ENCODE data around the gene APOM.

The APOM gene

DNA sequence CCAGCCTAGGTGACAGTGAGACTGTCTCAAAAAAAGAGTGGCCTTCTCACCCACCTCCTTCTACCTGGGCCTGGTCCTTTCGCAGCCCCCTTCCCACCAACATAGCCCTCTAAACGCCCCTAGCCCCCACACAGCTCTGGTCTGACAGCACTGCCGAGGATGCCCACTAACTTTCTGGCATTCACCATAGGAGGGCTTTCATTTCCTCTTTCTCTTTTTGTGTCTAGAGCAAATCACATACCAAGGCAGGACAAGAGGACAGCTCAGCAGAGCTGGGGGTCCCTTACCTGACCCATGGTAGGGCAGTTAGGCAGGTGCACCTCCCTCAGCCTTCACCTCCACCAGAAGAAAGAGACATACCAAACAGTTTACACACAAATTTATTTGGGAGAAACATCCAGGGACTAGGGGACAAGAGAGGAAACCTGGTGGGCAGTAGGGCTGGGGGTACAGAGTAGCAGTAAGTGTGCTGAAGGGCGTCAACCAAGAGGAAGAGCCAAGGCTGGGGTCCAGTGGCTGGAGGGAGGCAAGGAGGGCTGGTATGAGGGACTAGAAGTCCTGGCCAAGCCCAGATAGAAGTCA lies 20.7 kb downstream of the APOM start:
- in situ Hi-C loops (cut with HindIII; ENCODE audit: low sequenced_read_pairs): no loop called here

DNA sequence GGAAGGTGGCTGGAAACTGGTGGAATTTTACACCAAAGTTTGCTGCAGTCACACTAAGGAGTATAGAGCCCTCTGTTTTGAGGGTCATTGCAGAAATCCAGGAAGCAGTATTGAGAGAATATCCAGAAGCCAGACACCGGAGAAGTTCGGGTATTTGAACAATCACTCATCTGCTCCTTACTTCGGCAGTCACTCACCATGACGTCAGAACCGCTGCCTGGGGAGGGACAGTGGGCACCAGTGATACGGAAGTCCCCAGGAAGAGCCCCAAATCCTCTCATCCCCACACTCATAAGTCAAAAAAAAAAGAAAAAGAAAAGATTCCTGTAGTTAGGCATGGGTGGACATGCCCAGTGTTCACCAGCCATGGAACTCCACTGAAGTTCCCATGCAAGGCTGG lies 21.2 kb downstream of the APOM start:
- in situ Hi-C loops (cut with HindIII; ENCODE audit: low sequenced_read_pairs): no loop called here

DNA sequence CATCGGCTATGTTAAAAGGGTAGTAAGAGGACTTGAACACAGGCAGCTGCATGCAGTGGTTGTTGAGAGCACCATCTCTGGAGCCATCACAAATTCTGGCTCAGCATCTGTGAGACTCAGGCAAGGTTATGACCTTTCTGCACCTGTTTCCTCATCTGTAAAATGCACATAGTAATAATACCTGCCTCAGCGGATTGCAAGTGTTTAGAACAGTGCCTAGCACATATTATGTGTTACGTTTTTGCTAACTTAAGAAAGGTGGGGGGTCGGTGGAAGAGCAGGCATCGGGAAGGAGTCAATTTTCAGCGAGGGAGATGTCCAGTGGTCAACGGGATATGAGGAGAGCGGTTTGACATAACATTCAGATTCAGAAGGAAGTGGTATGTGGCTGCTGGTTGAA lies 22.3 kb downstream of the APOM start:
- in situ Hi-C loops (cut with HindIII; ENCODE audit: low sequenced_read_pairs): no loop called here

- in situ Hi-C loops (cut with HindIII; ENCODE audit: low sequenced_read_pairs): no loop called here
Measured at GRCh38 chr6:31680226-31681134, 24.8 kb downstream of the APOM start, which contains the start of gene LY6G5C. Gene LY6G5C, minus strand, starts transcription at chr6:31681067. Its CDS starts 694 bp downstream, at chr6:31680373.

DNA sequence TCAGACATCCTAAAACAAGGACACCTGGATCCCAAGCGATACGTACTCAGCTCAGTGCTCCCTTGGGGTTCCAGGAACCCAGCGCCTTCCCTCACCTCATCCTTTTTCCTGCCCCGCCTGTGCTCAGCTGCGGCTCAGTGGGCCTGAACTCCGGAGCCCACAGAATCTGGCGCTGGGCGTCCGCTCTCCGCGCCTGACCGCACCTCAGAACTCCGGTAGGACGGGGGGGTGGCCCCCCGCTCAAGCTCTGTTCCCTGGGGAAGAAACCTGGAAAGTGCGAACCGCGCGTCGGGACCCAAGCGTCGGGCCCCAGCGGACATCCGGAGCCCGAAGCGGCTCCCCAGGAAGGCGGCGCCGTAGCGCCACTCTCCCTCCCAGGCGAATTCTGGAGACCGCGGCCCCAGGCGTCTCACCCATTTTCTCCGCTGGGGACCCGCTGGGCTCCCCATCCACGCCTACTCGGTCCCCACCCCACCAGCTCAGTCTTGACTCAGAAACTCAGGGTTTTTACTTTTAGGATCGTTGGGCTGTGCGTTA lies 25.5 kb downstream of the APOM start:
- in situ Hi-C loops (cut with HindIII; ENCODE audit: low sequenced_read_pairs): no loop called here

- in situ Hi-C loops (cut with HindIII; ENCODE audit: low sequenced_read_pairs): no loop called here
Measured at GRCh38 chr6:31683591-31683990, 27.9 kb downstream of the APOM start.

GRCh38 chr6:31686483-31686882 lies 30.8 kb downstream of the APOM start:
- in situ Hi-C loops (cut with HindIII; ENCODE audit: low sequenced_read_pairs): no loop called here

GRCh38 chr6:31687321-31687720 lies 31.6 kb downstream of the APOM start:
- in situ Hi-C loops (cut with HindIII; ENCODE audit: low sequenced_read_pairs): no loop called here

GRCh38 chr6:31687860-31688693 lies 32.4 kb downstream of the APOM start:
- in situ Hi-C loops (cut with HindIII; ENCODE audit: low sequenced_read_pairs): no loop called here

- in situ Hi-C loops (cut with HindIII; ENCODE audit: low sequenced_read_pairs): loop anchor here (5.0 kb wide), 1 partner anchor 43 kb away; no protein-coding TSS in a partner anchor
Measured at GRCh38 chr6:31689249-31690110, 33.8 kb downstream of the APOM start.

DNA sequence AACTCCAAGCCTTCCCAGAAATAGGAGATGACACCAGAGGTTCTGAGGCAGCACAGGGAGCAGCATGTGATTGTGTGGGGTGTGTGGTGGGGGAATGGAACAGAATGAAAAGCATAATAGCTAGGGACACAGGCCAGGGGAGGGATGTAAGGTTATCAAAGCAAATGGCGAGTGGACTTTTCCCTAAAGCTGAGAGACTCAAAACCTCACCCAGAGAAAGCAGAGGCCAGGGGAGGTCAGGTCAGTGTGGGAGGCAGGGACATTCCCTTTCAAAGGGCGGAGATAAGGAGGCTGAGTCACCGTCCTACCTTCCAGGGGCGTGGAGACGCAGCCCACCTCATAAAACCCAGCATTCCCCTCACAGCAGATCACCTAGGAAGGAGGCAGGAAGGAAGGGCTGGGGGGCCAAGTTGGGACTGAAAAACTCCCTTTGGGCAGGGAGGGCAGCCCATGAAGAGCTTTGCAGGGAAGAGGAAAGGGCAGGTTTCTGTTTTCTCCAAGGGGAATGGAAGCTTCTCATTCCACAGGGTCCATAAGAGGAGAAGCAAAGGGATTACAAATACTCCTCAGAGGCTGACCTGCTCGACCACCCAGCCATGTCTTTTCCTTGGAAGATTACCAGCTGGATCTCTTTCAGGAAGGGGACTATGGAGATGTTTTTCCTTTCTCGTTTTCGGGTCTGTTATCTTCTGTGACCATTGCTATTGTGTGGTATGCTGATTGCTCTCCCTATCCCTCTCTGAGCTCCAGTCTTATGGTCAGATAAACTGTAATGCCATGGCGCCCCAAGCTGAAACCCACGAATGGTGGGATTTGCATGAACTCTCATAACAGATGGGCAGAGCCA lies 34.8 kb downstream of the APOM start:
- in situ Hi-C loops (cut with HindIII; ENCODE audit: low sequenced_read_pairs): loop anchor here (5.0 kb wide), 1 partner anchor 42 kb away; no protein-coding TSS in a partner anchor

DNA sequence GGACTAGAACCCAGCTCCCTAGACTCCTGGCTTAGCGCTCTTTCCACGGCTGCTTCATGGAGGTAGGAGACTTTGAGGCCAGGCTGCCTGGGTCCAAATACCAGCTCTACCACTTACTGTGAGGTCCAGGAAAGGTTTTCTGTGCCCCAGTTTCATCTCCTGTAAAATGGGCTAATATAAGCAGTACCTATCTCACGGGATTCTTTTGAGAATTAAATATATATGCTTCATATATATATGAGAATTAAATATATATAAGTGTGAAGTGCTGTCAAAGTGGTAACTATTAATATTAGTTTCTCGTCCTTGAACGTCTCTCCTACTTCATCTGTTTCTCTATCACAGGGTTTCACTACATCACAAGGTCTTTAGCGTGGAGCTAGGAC lies 35.4 kb downstream of the APOM start:
- in situ Hi-C loops (cut with HindIII; ENCODE audit: low sequenced_read_pairs): loop anchor here (5.0 kb wide), 1 partner anchor 41 kb away; no protein-coding TSS in a partner anchor

DNA sequence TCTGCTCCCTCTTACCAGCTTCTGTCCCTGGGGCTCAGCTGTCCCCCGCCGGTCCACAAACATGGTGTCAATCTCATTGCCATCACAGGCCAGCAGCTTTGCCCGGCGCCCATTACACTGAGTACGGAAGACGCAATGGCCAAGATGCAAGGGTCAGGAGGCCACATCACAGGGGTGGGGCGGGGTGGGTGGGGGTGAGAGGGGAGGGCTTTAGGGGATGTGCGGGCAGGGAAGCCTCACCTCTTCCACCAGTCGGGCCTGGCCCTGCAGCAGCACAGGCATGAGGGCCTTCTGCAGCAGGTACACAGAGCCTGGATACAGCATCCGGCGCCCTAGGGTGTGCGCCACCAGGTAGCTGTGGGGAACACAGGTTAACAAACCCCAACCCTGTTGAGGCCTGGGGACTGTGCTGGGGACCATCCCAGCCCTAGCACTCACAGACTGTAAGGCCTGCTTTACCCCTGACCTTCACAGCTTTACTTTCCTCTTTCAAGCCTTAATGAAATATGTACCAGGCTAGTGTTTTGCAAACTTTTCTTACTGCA lies 35.9 kb downstream of the APOM start:
- in situ Hi-C loops (cut with HindIII; ENCODE audit: low sequenced_read_pairs): loop anchor here (5.0 kb wide), 1 partner anchor 41 kb away; no protein-coding TSS in a partner anchor

DNA sequence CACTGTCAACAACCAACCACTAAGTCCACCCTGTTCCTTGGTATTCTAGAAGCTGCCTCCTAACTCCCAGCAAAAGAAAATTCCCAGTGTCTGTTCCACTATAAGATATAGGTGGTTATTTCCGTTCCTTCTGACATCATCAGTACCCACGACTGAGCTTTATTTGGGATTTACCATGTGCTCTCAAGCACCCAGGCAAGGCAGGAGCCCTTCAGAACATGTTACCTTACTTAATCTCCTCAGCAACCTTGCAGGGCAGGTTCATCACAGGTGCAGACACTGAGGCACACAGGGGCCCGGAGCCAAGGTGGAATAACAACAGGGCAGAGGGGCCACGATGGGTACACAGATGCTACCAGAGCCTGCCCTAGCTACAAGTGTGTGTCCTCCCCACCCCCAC lies 36.7 kb downstream of the APOM start:
- in situ Hi-C loops (cut with HindIII; ENCODE audit: low sequenced_read_pairs): loop anchor here (5.0 kb wide), 1 partner anchor 40 kb away; no protein-coding TSS in a partner anchor

DNA sequence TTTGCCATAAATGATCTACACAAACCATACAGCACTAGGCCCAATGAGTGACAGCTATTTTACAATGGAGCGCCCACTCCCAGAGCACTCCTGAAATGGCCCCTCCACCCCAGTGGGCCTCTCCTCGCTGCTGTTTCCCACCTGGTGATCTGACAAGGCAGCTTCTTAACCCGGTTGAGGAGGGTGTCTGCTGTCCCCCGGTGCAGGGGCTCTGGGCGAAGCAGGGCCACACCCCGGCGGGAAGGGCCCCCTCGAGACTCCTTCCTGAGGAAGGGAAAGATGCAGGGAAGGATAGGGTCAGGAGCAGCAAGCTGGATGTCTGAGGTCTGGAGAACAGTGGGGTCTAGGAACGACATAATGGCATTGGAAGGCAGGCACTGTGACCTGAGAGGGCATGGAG lies 37.2 kb downstream of the APOM start:
- in situ Hi-C loops (cut with HindIII; ENCODE audit: low sequenced_read_pairs): loop anchor here (5.0 kb wide), 1 partner anchor 39 kb away; no protein-coding TSS in a partner anchor

- in situ Hi-C loops (cut with HindIII; ENCODE audit: low sequenced_read_pairs): loop anchor here (5.0 kb wide), 1 partner anchor 39 kb away; no protein-coding TSS in a partner anchor
Measured at GRCh38 chr6:31693535-31693934, 37.8 kb downstream of the APOM start.

GRCh38 chr6:31697555-31697954 lies 41.9 kb downstream of the APOM start:
- in situ Hi-C loops (cut with HindIII; ENCODE audit: low sequenced_read_pairs): no loop called here

- in situ Hi-C loops (cut with HindIII; ENCODE audit: low sequenced_read_pairs): no loop called here
Measured at GRCh38 chr6:31700740-31701401, 45.2 kb downstream of the APOM start.

Measured in DLD1 (cell line).